GM12891 (cell line): Measurements from ENCODE around the gene OR2G6.
"Not testable (repeated sequence)": the region's sequence is repeated elsewhere in the genome, so short reads cannot be mapped to it uniquely, and the experiment has no call there.

ENCODE experiments used
- POLR2A ChIP-seq: IDR thresholded peaks from 2 replicates; pipeline ENCODE4 v1.6.1; 2011; ENCODE audit warnings: low read depth, low read length, control low read depth
- POLR2AphosphoS5 ChIP-seq: IDR thresholded peaks from 2 replicates; pipeline ENCODE4 v1.6.1; 2011; ENCODE audit warnings: low read depth, low read length, control low read depth
- TAF1 ChIP-seq: IDR thresholded peaks from 2 replicates; pipeline ENCODE4 v1.6.1; 2011; ENCODE audit warnings: low read depth, low read length, control low read depth

GRCh38 chr1:248459117-248459516, 48.8 kb upstream of the OR2G6 start:
- TF ChIP-seq POLR2AphosphoS5, TAF1, POLR2A: not testable (repeated sequence)
